ENCODE results near the gene OTOP1.

DNA sequence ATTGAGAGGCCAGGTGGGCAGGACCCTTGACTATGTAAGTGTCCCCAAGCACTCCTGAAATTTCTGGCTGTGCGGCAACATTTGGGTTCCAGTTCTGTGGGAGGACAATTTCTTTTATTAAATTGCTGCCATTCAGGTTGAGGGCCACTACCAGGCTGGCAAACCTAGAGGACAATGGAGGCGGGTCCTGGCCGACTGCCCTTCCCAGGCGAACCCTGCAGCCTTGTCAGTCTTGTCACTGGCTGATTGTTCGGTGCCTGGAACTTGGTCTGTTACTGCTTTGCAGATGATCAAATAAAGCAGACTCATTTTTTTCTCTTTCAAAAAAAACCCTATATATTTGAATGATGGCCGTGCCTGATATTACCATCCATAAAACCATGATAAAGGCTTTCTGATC lies 27.9 kb upstream of the OTOP1 start:
- TF ChIP-seq, protein P1, sequence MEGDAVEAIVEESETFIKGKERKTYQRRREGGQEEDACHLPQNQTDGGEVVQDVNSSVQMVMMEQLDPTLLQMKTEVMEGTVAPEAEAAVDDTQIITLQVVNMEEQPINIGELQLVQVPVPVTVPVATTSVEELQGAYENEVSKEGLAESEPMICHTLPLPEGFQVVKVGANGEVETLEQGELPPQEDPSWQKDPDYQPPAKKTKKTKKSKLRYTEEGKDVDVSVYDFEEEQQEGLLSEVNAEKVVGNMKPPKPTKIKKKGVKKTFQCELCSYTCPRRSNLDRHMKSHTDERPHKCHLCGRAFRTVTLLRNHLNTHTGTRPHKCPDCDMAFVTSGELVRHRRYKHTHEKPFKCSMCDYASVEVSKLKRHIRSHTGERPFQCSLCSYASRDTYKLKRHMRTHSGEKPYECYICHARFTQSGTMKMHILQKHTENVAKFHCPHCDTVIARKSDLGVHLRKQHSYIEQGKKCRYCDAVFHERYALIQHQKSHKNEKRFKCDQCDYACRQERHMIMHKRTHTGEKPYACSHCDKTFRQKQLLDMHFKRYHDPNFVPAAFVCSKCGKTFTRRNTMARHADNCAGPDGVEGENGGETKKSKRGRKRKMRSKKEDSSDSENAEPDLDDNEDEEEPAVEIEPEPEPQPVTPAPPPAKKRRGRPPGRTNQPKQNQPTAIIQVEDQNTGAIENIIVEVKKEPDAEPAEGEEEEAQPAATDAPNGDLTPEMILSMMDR (IDR thresholded peaks at IDR 0.05; ENCODE audit: low read length), result no peak
- TF ChIP-seq EZH2phosphoT487 (IDR thresholded peaks at IDR 0.05; ENCODE audit: low read length) (no peak), EZH2 (optimal IDR thresholded peaks at IDR 0.05; ENCODE audit: low read depth, low read length) (no peak)

Data from MM.1S (cell line).